Lower leg skin (tissue), 4 donors: ENCODE data around the gene TGM5. TPM values are rescaled to one million over a fixed set of nuclear protein-coding genes. Genes with fewer than 3 reads are reported as not detected.
"Not testable (repeated sequence)": the region's sequence is repeated elsewhere in the genome, so short reads cannot be mapped to it uniquely, and the experiment has no call there.

Experiments
- DNase-seq, 2 donors: peaks; one replicate each; pipeline ENCODE4 v3.0.0-alpha.2; 2019; ENCODE audit warnings: low spot score in 2 of 2
- H3K4me3 ChIP-seq: fragments of 200-600 bp; sonication (generic); 2 replicates; pipeline ENCODE4 v1.5.1; 2017; ENCODE audit warnings: mild to moderate bottlenecking, low read depth; ENCODE audit not compliant: poor library complexity, severe bottlenecking
- CTCF ChIP-seq, 3 donors: fragments of 450-650 bp; IDR thresholded peaks; one replicate each; pipeline ENCODE4 v1.5.1; 2016; ENCODE audit warnings: antibody characterized with exemption in 3 of 3, mild to moderate bottlenecking in 3 of 3, moderate library complexity in 2 of 3
- POLR2A ChIP-seq, 2 donors: fragments of 450-650 bp; IDR thresholded peaks; one replicate each; pipeline ENCODE4 v1.6.1; 2016 to 2017; ENCODE audit warnings: antibody characterized with exemption in 2 of 2, mild to moderate bottlenecking in 1 of 2, moderate library complexity in 1 of 2
- WGBS, 2 donors: methylation state at CpG; one replicate each; pipeline ENCODE4 v1.1.5; 2018; 5-methylcytosine and 5-hydroxymethylcytosine counted together
- intact Hi-C: fragments of 100-400 bp; cut with DNase I; formaldehyde crosslinking; loops from one replicate; pipeline ENCODE4 v1.15.0; 2023; ENCODE audit warnings: low total_unique reads
- total RNA-seq, 4 donors: library from RNA; depleted of rRNA; stranded (reverse); fragments of >200 nt; gene quantifications; one replicate each; pipeline ENCODE4 v1.1.0, GENCODE V29; 2016

The TGM5 gene
- total RNA-seq, 4 donors from 2014 or later: 72.5 to 121 (median 105) TPM

- no peak overlapping the region for H3K4me3 ChIP-seq
- TF ChIP-seq CTCF (IDR thresholded peaks at IDR 0.05) (no peak), POLR2A (IDR thresholded peaks at IDR 0.05) (no peak)
- no peak for DNase-seq
- 50 to 52% methylated on average over 6 of the region's 6 CpGs for WGBS, 2 donors
- intact Hi-C loops: loop anchor here (5.0 kb wide), 1 partner anchor 987 kb away; no protein-coding TSS in a partner anchor
These were observed 27.5 kb upstream of the TGM5 start for GRCh38 chr15:43294091-43294706.

GRCh38 chr15:43293432-43293831 lies 26.7 kb upstream of the TGM5 start:
- TF ChIP-seq POLR2A (IDR thresholded peaks at IDR 0.05) (no peak), CTCF (IDR thresholded peaks at IDR 0.05) (no peak)
- WGBS, 2 donors: 9 to 19% methylated on average over 5 to 11 of the region's 24 CpGs
- H3K4me3 ChIP-seq: no peak overlapping the region
- intact Hi-C loops: loop anchor here (5.0 kb wide), 1 partner anchor 986 kb away; no protein-coding TSS in a partner anchor
- DNase-seq: no peak

- H3K4me3 ChIP-seq: no peak overlapping the region
- TF ChIP-seq CTCF (IDR thresholded peaks at IDR 0.05) (no peak), POLR2A (IDR thresholded peaks at IDR 0.05) (no peak)
- 58 to 64% methylated on average over 12 of the region's 12 CpGs for WGBS, 2 donors
- intact Hi-C loops: loop anchor here (5.0 kb wide), 1 partner anchor 985 kb away; no protein-coding TSS in a partner anchor
- DNase-seq: no peak
These were observed 25.8 kb upstream of the TGM5 start for GRCh38 chr15:43292375-43293078.

GRCh38 chr15:43289656-43290055 lies 22.9 kb upstream of the TGM5 start:
- WGBS, 2 donors: 88 to 100% methylated on average over 2 of the region's 3 CpGs
- intact Hi-C loops: loop anchor here (5.0 kb wide), 1 partner anchor 982 kb away; no protein-coding TSS in a partner anchor
- not testable (repeated sequence) for DNase-seq, H3K4me3 ChIP-seq

- TF ChIP-seq POLR2A (IDR thresholded peaks at IDR 0.05) (no peak), CTCF (IDR thresholded peaks at IDR 0.05) (no peak)
- peak in 1 of 2 donors; percentile 84 for DNase-seq
- 78% methylated on average over 15 of the region's 15 CpGs for WGBS, 2 donors
- H3K4me3 ChIP-seq: no peak overlapping the region
- intact Hi-C loops: no loop called here
These were observed 20.5 kb upstream of the TGM5 start for GRCh38 chr15:43287254-43287653.

GRCh38 chr15:43286074-43286473 lies 19.3 kb upstream of the TGM5 start:
- intact Hi-C loops: no loop called here
- TF ChIP-seq POLR2A (IDR thresholded peaks at IDR 0.05) (no peak), CTCF (IDR thresholded peaks at IDR 0.05) (no peak)
- 55 to 69% methylated on average over 7 of the region's 7 CpGs for WGBS, 2 donors
- H3K4me3 ChIP-seq: no peak overlapping the region
- DNase-seq: no peak
